K562 (cell line): ENCODE results near the gene WDR45. TPM values are rescaled to one million over a fixed set of nuclear protein-coding genes. Genes with fewer than 3 reads are reported as not detected.

ENCODE experiments used
- ATAC-seq: fragments of 200-7000 bp; cut with Tn5 transposase; 3 replicates; pipeline ENCODE4 v1.9.1; 2020; ENCODE audit warnings: moderate library complexity
- BruUV-seq: library from RNA; stranded (reverse); fragments of 400-500 nt; replicated peaks from 2 replicates; lab custom pipeline; 2021; lab: Mats Ljungman, UMichigan
- CTCF ChIA-PET: fragments of 300-600 bp; formaldehyde crosslinking; extraction: SDS; loops from one replicate; lab custom pipeline; 2021; ENCODE audit warnings: low intra/inter-chr PET ratio; lab: Yijun Ruan, JAX
- POLR2A ChIA-PET: fragments of 300-600, 350-650 bp; sonication (Branson Sonifier 250); formaldehyde crosslinking; extraction: SDS; loops from one replicate; lab custom pipeline; 2021; ENCODE audit warnings: antibody characterized with exemption, inconsistent platforms; lab: Yijun Ruan, JAX
- DNase-seq, 4 experiments: peaks; one replicate each; pipeline versions ENCODE4 v3.0.0 to v3.0.0-alpha.2; 2011 to 2018; ENCODE audit warnings: low spot score in 3 of 4, mixed read lengths in 3 of 4; ENCODE audit errors: extremely low read depth in 1 of 4
- FAIRE-seq: peaks from 2 replicates; lab custom pipeline; 2011; peaks lifted over from hg19 to GRCh38; lab: Jason Lieb, UNC
- H2AFZ ChIP-seq: 2 replicates; pipeline ENCODE4 v1.6.0; 2011; ENCODE audit warnings: low read depth, low read length, control low read depth, inconsistent platforms
- H3K27ac ChIP-seq: fragments of 200-600 bp; 3 replicates; pipeline ENCODE4 v1.8.0; 2011; ENCODE audit warnings: low read depth, mild to moderate bottlenecking, control low read depth, inconsistent platforms, low read length, moderate library complexity, mixed read lengths; ENCODE audit errors: extremely low read depth
- H3K27me3 ChIP-seq, 2 experiments: fragments of 300-600 bp in 1 of 2; 2 replicates in 1 of 2; 3 replicates in 1 of 2; pipeline versions ENCODE4 v1.6.0 to v1.8.0; 2011; ENCODE audit warnings: inconsistent platforms in 2 of 2, low read length in 2 of 2, mild to moderate bottlenecking in 1 of 2, mixed read lengths in 1 of 2, moderate library complexity in 1 of 2; ENCODE audit not compliant: control insufficient read depth in 2 of 2, insufficient read depth in 2 of 2
- H3K36me3 ChIP-seq: fragments of 300-600 bp; 3 replicates; pipeline ENCODE4 v1.8.0; 2011; ENCODE audit warnings: mild to moderate bottlenecking, low read length, inconsistent platforms; ENCODE audit not compliant: control insufficient read depth, insufficient read depth
- H3K4me1 ChIP-seq, 2 experiments: fragments of 200-600 bp in 1 of 2; replicated peaks in 1 of 2; 2 replicates in 1 of 2; 3 replicates in 1 of 2; pipeline versions ENCODE4 v1.5.1 to v1.8.0; 2011; ENCODE audit warnings: inconsistent platforms in 2 of 2, low read length in 2 of 2, mild to moderate bottlenecking in 1 of 2, mixed read lengths in 1 of 2, moderate library complexity in 1 of 2; ENCODE audit not compliant: control insufficient read depth in 2 of 2, insufficient read depth in 2 of 2
- H3K4me2 ChIP-seq: 2 replicates; pipeline ENCODE4 v1.6.1; 2011; ENCODE audit warnings: low read length, control low read depth, inconsistent platforms, mixed read lengths; ENCODE audit not compliant: insufficient read depth
- H3K4me3 ChIP-seq: fragments of 200-600 bp; sonication (generic), shearing (Covaris generic); 2 replicates; pipeline ENCODE4 v1.5.1; 2016; ENCODE audit warnings: control low read depth, inconsistent platforms
- H3K79me2 ChIP-seq: fragments of 200-600 bp; 3 replicates; pipeline ENCODE4 v1.8.0; 2011; ENCODE audit warnings: low read length, inconsistent platforms; ENCODE audit not compliant: control insufficient read depth, insufficient read depth
- H3K9ac ChIP-seq, 2 experiments: 2 replicates each; pipeline versions ENCODE4 v1.6.0 to v1.6.1; 2011; ENCODE audit warnings: low read depth in 2 of 2, low read length in 2 of 2, control low read depth in 1 of 2, inconsistent platforms in 1 of 2, mild to moderate bottlenecking in 1 of 2, mixed read lengths in 1 of 2; ENCODE audit not compliant: insufficient read depth in 1 of 2
- H3K9me1 ChIP-seq: one replicate; pipeline ENCODE4 v1.6.0; 2011; ENCODE audit warnings: inconsistent platforms, mild to moderate bottlenecking, low read length, moderate library complexity; ENCODE audit not compliant: control insufficient read depth, insufficient read depth
- H3K9me3 ChIP-seq: replicated peaks from 2 replicates; pipeline ENCODE4 v1.5.1; 2011; ENCODE audit warnings: low read depth, low read length, inconsistent platforms; ENCODE audit not compliant: control insufficient read depth, insufficient read depth
- H4K20me1 ChIP-seq: replicated peaks from 2 replicates; pipeline ENCODE4 v1.6.1; 2011; ENCODE audit warnings: low read length, inconsistent platforms, mixed read lengths; ENCODE audit not compliant: control insufficient read depth, insufficient read depth
- PRDM10 ChIP-seq: fragments of 450-650 bp; IDR thresholded peaks from 2 replicates; pipeline ENCODE4 v1.6.1; 2018; ENCODE audit not compliant: partially characterized antibody
- RAD21 ChIP-seq, 2 experiments: fragments of 250-450 bp in 1 of 2; fragments of 450-650 bp in 1 of 2; sonication (Bioruptor Pico) in 1 of 2; formaldehyde crosslinking in 1 of 2; IDR thresholded peaks in 1 of 2; conservative IDR thresholded peaks in 1 of 2; 2 replicates each; pipeline versions ENCODE4 v1.4.0 to v1.8.0; 2020 to 2022; ENCODE audit warnings: mild to moderate bottlenecking in 2 of 2, moderate library complexity in 1 of 2
- SMARCA5 ChIP-seq: fragments of 450-650 bp; IDR thresholded peaks from 2 replicates; pipeline ENCODE4 v1.6.1; 2016
- WGBS: fragments of 100-300 bp; shearing (Covaris generic); methylation state at CpG from one replicate; pipeline ENCODE4 v1.1.6; 2016; ENCODE audit warnings: low coverage, mixed read lengths; ENCODE audit not compliant: insufficient coverage; ENCODE audit errors: missing lambda C conversion rate; 5-methylcytosine and 5-hydroxymethylcytosine counted together
- in situ Hi-C: fragments of 300-500 bp; cut with MboI; formaldehyde crosslinking; loops from 4 replicates; pipeline ENCODE4 v1.15.0; 2018; ENCODE audit warnings: inconsistent platforms, mixed read lengths
- intact Hi-C: fragments of 100-400 bp; cut with micrococcal nuclease; formaldehyde crosslinking; loops from 2 replicates; pipeline ENCODE4 v1.14.2; 2022
- polyA plus RNA-seq, 8 experiments: library from polyadenylated mRNA; depleted of rRNA in 4 of 8; stranded (reverse) in 5 of 8; unstranded in 3 of 8; fragments of >200 nt; fragmentation: Nextera tagmentation in 2 of 8; fragmentation: Illumina TruSeq in 1 of 8; extraction: Ambion mirVana in 2 of 8; extraction: Trizol in 1 of 8; gene quantifications; 2 replicates each; pipeline versions ENCODE4 v1.2.1 to v1.2.3, GENCODE V29; 2011 to 2014; ENCODE audit warnings: inconsistent platforms in 1 of 8, missing spikeins in 1 of 8
- total RNA-seq, 7 experiments: library from RNA; depleted of rRNA in 6 of 7; stranded (reverse); fragments of >200 nt in 6 of 7; fragmentation: Illumina TruSeq in 2 of 7; extraction: Trizol in 2 of 7; gene quantifications; 2 replicates each; pipeline versions ENCODE4 v1.2.1 to v1.2.3, GENCODE V29; 2011 to 2021; ENCODE audit warnings: low replicate concordance in 1 of 7
- TF ChIP-seq, protein P1 (sequence below), 2 experiments: fragments of 450-650 bp; formaldehyde crosslinking in 1 of 2; IDR thresholded peaks; 2 replicates each; pipeline versions ENCODE4 v1.4.0 to v1.6.1; 2014 to 2020; ENCODE audit warnings: mild to moderate bottlenecking in 2 of 2, borderline replicate concordance in 1 of 2, low read depth in 1 of 2
- TF ChIP-seq, protein P2 (sequence below), 3 experiments: IDR thresholded peaks in 2 of 3; conservative IDR thresholded peaks in 1 of 3; 2 replicates each; pipeline ENCODE4 v1.5.1; 2011 to 2012; ENCODE audit warnings: low read length in 3 of 3, mild to moderate bottlenecking in 3 of 3, control low read depth in 2 of 3, improper control_type of control experiment in 1 of 3, inconsistent platforms in 1 of 3, low read depth in 1 of 3, mixed read lengths in 1 of 3, moderate library complexity in 1 of 3; ENCODE audit not compliant: insufficient read depth in 2 of 3

The WDR45 gene
- total and polyA plus RNA-seq, 9 of the 15 experiments (the other 6 are each of a cell fraction or from before 2014, with no cell fraction given) = 19.4 to 136 (median 59.7) TPM

GRCh38 chrX:49120091-49120490, 40.4 kb upstream of the WDR45 start:
- Histone ChIP-seq H3K79me2 (peaks cover 14% of the 10 kb centered on the region), H3K4me3 (no peak overlapping the region), H3K9me1 (no peaks in the 10 kb centered on the region), H2AFZ (no peak overlapping the region), H3K27ac (no peak overlapping the region), H3K4me2 (no peak overlapping the region), H4K20me1 (no peaks in the 10 kb centered on the region; the same call in 1 of the 2 replicates), H3K9ac (no peak overlapping the region), H3K9me3 (no peaks in the 10 kb centered on the region)
- CTCF ChIA-PET = no interaction called here
- DNase-seq = peak in 1 of 4 experiments; percentile 27
- in situ Hi-C loops = no loop called here
- 88% methylated on average over 1 of the region's 1 CpG for WGBS
- intact Hi-C loops = loop anchor here (5.0 kb wide), 1 partner anchor 162 kb away; no protein-coding TSS in a partner anchor
- no TSS peak for BruUV-seq
- ATAC-seq = no peak
- no peak for FAIRE-seq
- TF ChIP-seq SMARCA5 = 0 out of 2 replicates have a peak, but pooled peaks have one; percentile 35
- peak; percentile 30 to 48 for TF ChIP-seq RAD21 (CRISPR knock-in tag; conservative IDR thresholded peaks at IDR 0.05 in 1 of 2, IDR thresholded peaks at IDR 0.05 in 1 of 2)
- TF ChIP-seq, protein P1, sequence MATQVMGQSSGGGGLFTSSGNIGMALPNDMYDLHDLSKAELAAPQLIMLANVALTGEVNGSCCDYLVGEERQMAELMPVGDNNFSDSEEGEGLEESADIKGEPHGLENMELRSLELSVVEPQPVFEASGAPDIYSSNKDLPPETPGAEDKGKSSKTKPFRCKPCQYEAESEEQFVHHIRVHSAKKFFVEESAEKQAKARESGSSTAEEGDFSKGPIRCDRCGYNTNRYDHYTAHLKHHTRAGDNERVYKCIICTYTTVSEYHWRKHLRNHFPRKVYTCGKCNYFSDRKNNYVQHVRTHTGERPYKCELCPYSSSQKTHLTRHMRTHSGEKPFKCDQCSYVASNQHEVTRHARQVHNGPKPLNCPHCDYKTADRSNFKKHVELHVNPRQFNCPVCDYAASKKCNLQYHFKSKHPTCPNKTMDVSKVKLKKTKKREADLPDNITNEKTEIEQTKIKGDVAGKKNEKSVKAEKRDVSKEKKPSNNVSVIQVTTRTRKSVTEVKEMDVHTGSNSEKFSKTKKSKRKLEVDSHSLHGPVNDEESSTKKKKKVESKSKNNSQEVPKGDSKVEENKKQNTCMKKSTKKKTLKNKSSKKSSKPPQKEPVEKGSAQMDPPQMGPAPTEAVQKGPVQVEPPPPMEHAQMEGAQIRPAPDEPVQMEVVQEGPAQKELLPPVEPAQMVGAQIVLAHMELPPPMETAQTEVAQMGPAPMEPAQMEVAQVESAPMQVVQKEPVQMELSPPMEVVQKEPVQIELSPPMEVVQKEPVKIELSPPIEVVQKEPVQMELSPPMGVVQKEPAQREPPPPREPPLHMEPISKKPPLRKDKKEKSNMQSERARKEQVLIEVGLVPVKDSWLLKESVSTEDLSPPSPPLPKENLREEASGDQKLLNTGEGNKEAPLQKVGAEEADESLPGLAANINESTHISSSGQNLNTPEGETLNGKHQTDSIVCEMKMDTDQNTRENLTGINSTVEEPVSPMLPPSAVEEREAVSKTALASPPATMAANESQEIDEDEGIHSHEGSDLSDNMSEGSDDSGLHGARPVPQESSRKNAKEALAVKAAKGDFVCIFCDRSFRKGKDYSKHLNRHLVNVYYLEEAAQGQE (IDR thresholded peaks at IDR 0.05; ENCODE audit: borderline replicate concordance) = peak; percentile 26; the same call in 1 of the 2 replicates
- TF ChIP-seq, protein P1 (CRISPR knock-in tag; IDR thresholded peaks at IDR 0.05; ENCODE audit: low read depth) = no peak
- no peak for TF ChIP-seq PRDM10
- TF ChIP-seq, protein P2, sequence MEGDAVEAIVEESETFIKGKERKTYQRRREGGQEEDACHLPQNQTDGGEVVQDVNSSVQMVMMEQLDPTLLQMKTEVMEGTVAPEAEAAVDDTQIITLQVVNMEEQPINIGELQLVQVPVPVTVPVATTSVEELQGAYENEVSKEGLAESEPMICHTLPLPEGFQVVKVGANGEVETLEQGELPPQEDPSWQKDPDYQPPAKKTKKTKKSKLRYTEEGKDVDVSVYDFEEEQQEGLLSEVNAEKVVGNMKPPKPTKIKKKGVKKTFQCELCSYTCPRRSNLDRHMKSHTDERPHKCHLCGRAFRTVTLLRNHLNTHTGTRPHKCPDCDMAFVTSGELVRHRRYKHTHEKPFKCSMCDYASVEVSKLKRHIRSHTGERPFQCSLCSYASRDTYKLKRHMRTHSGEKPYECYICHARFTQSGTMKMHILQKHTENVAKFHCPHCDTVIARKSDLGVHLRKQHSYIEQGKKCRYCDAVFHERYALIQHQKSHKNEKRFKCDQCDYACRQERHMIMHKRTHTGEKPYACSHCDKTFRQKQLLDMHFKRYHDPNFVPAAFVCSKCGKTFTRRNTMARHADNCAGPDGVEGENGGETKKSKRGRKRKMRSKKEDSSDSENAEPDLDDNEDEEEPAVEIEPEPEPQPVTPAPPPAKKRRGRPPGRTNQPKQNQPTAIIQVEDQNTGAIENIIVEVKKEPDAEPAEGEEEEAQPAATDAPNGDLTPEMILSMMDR (IDR thresholded peaks at IDR 0.05 in 2 of 3, conservative IDR thresholded peaks at IDR 0.05 in 1 of 3; ENCODE audit: insufficient read depth in 2 of 3, low read depth in 1 of 3, low read length in 3 of 3) = peak; percentile 8 to 37 (median 17); a peak in 2 of 6 replicates
- TF ChIP-seq, all 486 proteins: peak for 4
- H3K36me3 ChIP-seq = peaks cover 62% of the 10 kb centered on the region
- peaks cover 0 to 17% of the 10 kb centered on the region in 2 experiments; a peak in 4 of 5 replicates for H3K4me1 ChIP-seq
- no peaks in the 10 kb centered on the region for H3K27me3 ChIP-seq
- POLR2A ChIA-PET = interaction anchor here (0.6 to 1.0 kb wide), 2 partner anchors 41 to 71 kb away, joined by 3 read pairs; no protein-coding TSS in a partner anchor
